ENCODE results near the gene NAAA. TPM values are rescaled to one million over a fixed set of nuclear protein-coding genes. Genes with fewer than 3 reads are reported as not detected.

The NAAA gene
- total and polyA plus RNA-seq, 2 of the 13 experiments (the other 11 are each of a cell fraction or from before 2014, with no cell fraction given), result 22.4 to 24.6 TPM

GRCh38 chr4:75940692-75941253 is at the start of gene NAAA (continued):
- TF ChIP-seq BATF2 (CRISPR knock-in tag; IDR thresholded peaks at IDR 0.05) (no peak; the same call in 1 of the 2 replicates), ZMYM2 (CRISPR knock-in tag; IDR thresholded peaks at IDR 0.05) (no peak), ATAD3A (CRISPR knock-in tag; IDR thresholded peaks at IDR 0.05) (no peak), ZNF207 (IDR thresholded peaks at IDR 0.05; ENCODE audit: borderline replicate concordance) (no peak), ZNF331 (CRISPR knock-in tag; IDR thresholded peaks at IDR 0.05) (peak; percentile 45; the same call in 1 of the 2 replicates), NFAT5 (CRISPR knock-in tag; IDR thresholded peaks at IDR 0.05) (no peak), ETS1 (CRISPR knock-in tag; IDR thresholded peaks at IDR 0.05) (no peak), GTF2F1 (IDR thresholded peaks at IDR 0.05; ENCODE audit: low read length) (no peak), GZF1 (CRISPR knock-in tag; IDR thresholded peaks at IDR 0.05) (no peak; the same call in 1 of the 2 replicates), NFIB (CRISPR knock-in tag; IDR thresholded peaks at IDR 0.05; ENCODE audit: borderline replicate concordance) (no peak), MLLT10 (CRISPR knock-in tag; IDR thresholded peaks at IDR 0.05) (no peak), ZKSCAN1 (IDR thresholded peaks at IDR 0.05; ENCODE audit: low read length) (no peak), ZSCAN21 (CRISPR knock-in tag; IDR thresholded peaks at IDR 0.05; ENCODE audit: borderline replicate concordance) (no peak; the same call in 1 of the 2 replicates), HNF1B (CRISPR knock-in tag; IDR thresholded peaks at IDR 0.05) (no peak), ZNF460 (CRISPR knock-in tag; IDR thresholded peaks at IDR 0.05; ENCODE audit: borderline replicate concordance) (no peak; the same call in 1 of the 2 replicates), ZNF354B (CRISPR knock-in tag; IDR thresholded peaks at IDR 0.05) (no peak), NR1H2 (CRISPR knock-in tag; IDR thresholded peaks at IDR 0.05; ENCODE audit: borderline replicate concordance, low read depth) (peak; percentile 31; the same call in 1 of the 2 replicates), NR2F1 (CRISPR knock-in tag; IDR thresholded peaks at IDR 0.05) (no peak), FUBP1 (CRISPR knock-in tag; IDR thresholded peaks at IDR 0.05; ENCODE audit: borderline replicate concordance) (no peak), TEAD3 (CRISPR knock-in tag; optimal IDR thresholded peaks at IDR 0.05; ENCODE audit: borderline replicate concordance) (no peak)

Data from HepG2 (cell line).